NCI-H2227 treated with DMSO at 0.1 percent for 48 hours (cell line): Measurements from ENCODE around the gene QPRT.
"Not testable (repeated sequence)": the region's sequence is repeated elsewhere in the genome, so short reads cannot be mapped to it uniquely, and the experiment has no call there.

Source experiments
- DNase-seq: peaks from one replicate; lab custom pipeline; 2025; lab: John Stamatoyannopoulos, UW

The QPRT gene

DNA sequence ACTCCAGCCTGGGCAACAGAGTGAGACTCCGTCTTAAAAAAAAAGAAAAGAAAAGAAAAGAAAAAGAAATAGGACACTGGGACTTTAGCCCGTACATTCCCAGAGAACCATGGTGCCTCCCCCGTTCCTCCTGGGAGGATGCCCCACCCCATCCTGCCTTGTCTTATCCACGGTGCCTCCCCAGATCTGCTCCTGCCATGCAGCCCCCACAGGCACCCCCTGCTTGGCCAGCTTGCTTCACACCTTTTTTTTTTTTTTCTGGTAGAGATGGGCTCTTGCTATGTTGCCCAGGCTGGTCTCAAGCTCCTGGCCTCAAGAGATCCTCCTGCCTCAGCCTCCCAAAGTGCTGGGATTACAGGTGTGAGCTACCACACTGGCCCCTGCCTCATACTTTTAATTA is 67.5 kb downstream of the QPRT start:
- not testable (repeated sequence) for DNase-seq
